ENCODE measurements around the gene DCLRE1A. TPM values are rescaled to one million over a fixed set of nuclear protein-coding genes. Genes with fewer than 3 reads are reported as not detected.

Gene DCLRE1A
- total and polyA plus RNA-seq, 5 donors from 2014 or later, result 4.4 to 9.1 (median 6.0) TPM

DNA sequence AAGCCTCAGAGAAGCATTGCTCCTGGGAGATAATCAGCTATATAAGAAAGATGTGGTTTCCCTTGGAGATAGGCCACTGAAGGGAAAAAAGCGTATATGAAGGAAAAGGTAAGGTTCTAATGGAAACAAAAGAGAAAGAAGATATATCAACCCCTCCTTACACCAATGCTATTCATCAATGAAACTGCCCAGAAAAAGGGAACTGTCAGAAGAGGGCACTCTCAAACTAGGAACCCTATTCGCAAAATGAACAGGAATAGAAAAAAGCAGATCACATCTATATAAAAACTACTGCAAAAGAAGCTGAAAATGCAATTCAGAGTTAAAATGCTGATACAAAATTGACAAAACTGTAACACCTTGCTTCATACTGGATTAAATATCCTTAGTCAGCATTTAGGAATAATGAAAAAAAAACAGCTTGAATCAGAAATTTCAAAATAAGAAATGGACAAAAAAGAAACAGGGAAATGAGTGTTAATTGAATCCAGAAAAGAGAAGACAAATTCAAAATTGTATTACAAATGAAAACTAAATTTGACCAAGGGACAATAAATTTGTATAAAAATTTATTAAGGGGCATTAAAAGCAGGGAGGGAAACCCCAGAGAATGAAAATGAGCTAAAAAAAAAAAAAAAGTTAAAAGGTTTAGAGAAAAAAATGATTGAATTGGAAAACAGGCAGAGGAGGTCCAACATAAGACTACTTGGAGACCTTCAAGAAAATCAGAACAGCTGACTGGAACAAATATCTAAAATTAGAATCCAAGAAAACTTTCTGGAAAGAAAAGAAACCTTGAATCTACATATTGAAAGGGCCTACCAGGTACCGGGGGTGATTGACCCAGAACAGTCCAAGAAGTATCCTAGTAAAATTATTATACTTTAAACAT lies 18.5 kb upstream of the DCLRE1A start:
- Histone ChIP-seq H3K9me3 (ENCODE audit: control insufficient read depth in 2 of 2, low read length in 2 of 2) (peaks cover 0 to 12% of the 10 kb centered on the region in 2 experiments), H3K4me1 (ENCODE audit: control insufficient read depth, insufficient read depth, low read length, poor library complexity, severe bottlenecking) (no peaks in the 10 kb centered on the region), H3K27me3 (ENCODE audit: control insufficient read depth, insufficient read depth, low read length) (no peaks in the 10 kb centered on the region), H3K27ac (ENCODE audit: insufficient read depth, low read length, poor library complexity, severe bottlenecking) (no peak overlapping the region), H3K4me3 (ENCODE audit: low read depth, low read length) (no peak overlapping the region), H3K36me3 (ENCODE audit: control insufficient read depth, insufficient read depth, low read length) (peaks cover 15% of the 10 kb centered on the region)
- ATAC-seq (ENCODE audit: low read depth in 2 of 2), result no peak
- H3K9me3 Mint-ChIP-seq, result peaks cover 0 to 9% (median 5%) of the 10 kb centered on the region in 7 donors
- DNase-seq, result no peak
- peaks cover 26% of the 10 kb centered on the region for H3K36me3 Mint-ChIP-seq
- H3K4me1 Mint-ChIP-seq, result peaks cover 13 to 37% (median 25%) of the 10 kb centered on the region in 4 donors
- no peak overlapping the region for H3K27ac Mint-ChIP-seq
- no peak overlapping the region for H3K4me3 Mint-ChIP-seq
- no peaks in the 10 kb centered on the region for H3K27me3 Mint-ChIP-seq

DNA sequence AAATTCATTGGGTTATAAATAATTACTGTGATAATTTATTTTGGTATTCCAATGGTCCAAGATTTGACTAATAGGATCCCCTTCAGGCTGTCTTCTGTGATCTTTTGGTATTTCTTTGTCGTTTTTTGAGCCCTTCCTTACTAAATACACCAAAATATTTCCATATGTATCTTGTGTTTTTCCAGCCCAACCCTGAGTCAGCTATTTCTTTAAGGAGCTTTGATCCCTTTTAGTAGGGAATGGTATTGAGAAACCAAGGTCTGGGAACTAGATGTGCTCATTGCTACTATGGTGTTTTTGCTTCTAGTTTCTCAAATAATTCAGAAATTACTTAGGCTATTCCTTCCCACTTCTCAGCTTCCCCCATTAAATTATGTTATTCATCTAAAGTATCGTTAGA lies 15.9 kb upstream of the DCLRE1A start:
- H3K36me3 ChIP-seq (ENCODE audit: control insufficient read depth, insufficient read depth, low read length), result peaks cover 8% of the 10 kb centered on the region
- DNase-seq, result no peak
- Mint-ChIP-seq H3K4me1 (peaks cover 15 to 32% (median 21%) of the 10 kb centered on the region in 4 donors), H3K36me3 (peaks cover 23% of the 10 kb centered on the region), H3K4me3 (peak overlapping the region in 1 of 4 donors; percentile 3), H3K9me3 (peaks cover 0 to 9% (median 2%) of the 10 kb centered on the region in 7 donors), H3K27me3 (no peaks in the 10 kb centered on the region), H3K27ac (no peak overlapping the region)
- H3K9me3 ChIP-seq (ENCODE audit: control insufficient read depth in 2 of 2, low read length in 2 of 2), result peaks cover 0 to 12% of the 10 kb centered on the region in 2 experiments
- no peaks in the 10 kb centered on the region for H3K27me3 ChIP-seq (ENCODE audit: control insufficient read depth, insufficient read depth, low read length)
- no peak overlapping the region for H3K4me3 ChIP-seq (ENCODE audit: low read depth, low read length)
- ATAC-seq (ENCODE audit: low read depth in 2 of 2), result no peak
- no peaks in the 10 kb centered on the region for H3K4me1 ChIP-seq (ENCODE audit: control insufficient read depth, insufficient read depth, low read length, poor library complexity, severe bottlenecking)
- H3K27ac ChIP-seq (ENCODE audit: insufficient read depth, low read length, poor library complexity, severe bottlenecking), result no peak overlapping the region

DNA sequence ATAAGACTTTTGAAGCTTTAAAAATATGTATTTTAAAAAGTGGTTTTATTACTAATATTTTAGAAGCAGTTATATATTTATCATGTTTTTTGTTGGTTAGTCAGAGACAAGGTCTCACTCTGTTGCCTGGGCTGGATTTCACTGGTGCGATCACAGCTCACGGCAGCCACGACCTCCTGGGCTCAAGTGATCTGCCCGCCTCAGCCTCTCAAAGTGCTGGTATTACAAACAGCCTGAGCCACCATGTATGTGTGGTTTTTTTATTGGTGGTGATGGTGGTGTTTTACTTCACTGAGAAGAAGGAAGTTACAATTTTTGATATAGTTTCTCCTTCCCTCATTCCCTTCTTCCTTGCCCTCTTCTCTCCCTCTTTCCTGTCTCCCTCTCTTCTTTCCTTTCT lies 14.0 kb upstream of the DCLRE1A start:
- peaks cover 0 to 9% of the 10 kb centered on the region in 2 experiments for H3K9me3 ChIP-seq (ENCODE audit: control insufficient read depth in 2 of 2, low read length in 2 of 2)
- ATAC-seq (ENCODE audit: low read depth in 2 of 2) (no peak), DNase-seq (no peak)
- Mint-ChIP-seq H3K4me1 (peaks cover 6 to 25% (median 15%) of the 10 kb centered on the region in 4 donors), H3K9me3 (peaks cover 0 to 9% (median 0%) of the 10 kb centered on the region in 7 donors), H3K4me3 (no peak overlapping the region), H3K27me3 (no peaks in the 10 kb centered on the region), H3K27ac (peak overlapping the region in 1 of 3 donors; percentile 25), H3K36me3 (peaks cover 33% of the 10 kb centered on the region)
- no peaks in the 10 kb centered on the region for H3K27me3 ChIP-seq (ENCODE audit: control insufficient read depth, insufficient read depth, low read length)
- no peak overlapping the region for H3K4me3 ChIP-seq (ENCODE audit: low read depth, low read length)
- H3K36me3 ChIP-seq (ENCODE audit: control insufficient read depth, insufficient read depth, low read length), result peaks cover 15% of the 10 kb centered on the region
- H3K27ac ChIP-seq (ENCODE audit: insufficient read depth, low read length, poor library complexity, severe bottlenecking), result no peak overlapping the region
- H3K4me1 ChIP-seq (ENCODE audit: control insufficient read depth, insufficient read depth, low read length, poor library complexity, severe bottlenecking), result no peaks in the 10 kb centered on the region

DNA sequence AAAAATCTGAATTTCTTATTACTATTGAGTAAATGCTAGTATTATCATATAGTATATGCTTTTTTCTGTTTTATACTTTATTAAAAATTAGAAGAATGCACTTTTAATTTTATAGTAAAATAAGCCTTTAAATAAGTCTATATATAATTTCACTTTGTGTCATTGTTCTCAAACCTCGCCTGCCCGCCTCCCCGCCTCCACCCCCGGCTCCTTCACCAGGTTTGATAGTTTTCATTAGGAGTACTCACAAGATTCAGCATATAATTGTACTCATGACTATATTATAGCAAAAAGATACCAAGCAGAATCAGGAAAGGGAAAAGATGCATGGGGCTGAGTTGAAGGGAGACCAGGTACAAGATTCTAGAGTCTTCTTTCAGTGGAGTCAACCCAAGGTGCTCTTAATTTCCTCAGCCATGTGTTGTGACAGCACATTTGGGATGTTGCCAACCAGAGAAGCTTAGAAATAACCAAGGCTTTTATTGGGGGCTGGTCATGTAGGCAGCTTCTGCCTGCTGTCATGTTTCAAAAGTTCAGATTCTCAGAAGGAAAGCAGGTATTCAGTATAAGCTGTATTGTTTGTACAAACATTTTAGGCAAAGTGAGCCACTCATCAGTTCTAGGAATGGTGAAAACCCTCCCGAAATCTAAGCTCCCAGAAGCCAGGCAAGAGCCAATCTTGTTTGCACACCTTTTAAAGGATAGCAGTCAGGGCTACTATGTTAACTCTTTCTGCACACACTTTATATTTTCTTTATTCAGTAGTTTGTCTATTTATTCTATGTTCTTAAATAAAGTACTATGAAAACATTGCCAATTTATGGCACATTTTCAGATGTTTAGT lies 12.9 kb upstream of the DCLRE1A start:
- Mint-ChIP-seq H3K27ac (no peak overlapping the region), H3K4me3 (no peak overlapping the region), H3K4me1 (peaks cover 6 to 25% (median 15%) of the 10 kb centered on the region in 4 donors), H3K9me3 (peaks cover 0 to 3% (median 1%) of the 10 kb centered on the region in 7 donors), H3K27me3 (no peaks in the 10 kb centered on the region), H3K36me3 (peaks cover 30% of the 10 kb centered on the region)
- DNase-seq, result no peak
- Histone ChIP-seq H3K4me1 (ENCODE audit: control insufficient read depth, insufficient read depth, low read length, poor library complexity, severe bottlenecking) (no peaks in the 10 kb centered on the region), H3K27ac (ENCODE audit: insufficient read depth, low read length, poor library complexity, severe bottlenecking) (no peak overlapping the region), H3K4me3 (ENCODE audit: low read depth, low read length) (no peak overlapping the region), H3K27me3 (ENCODE audit: control insufficient read depth, insufficient read depth, low read length) (no peaks in the 10 kb centered on the region), H3K36me3 (ENCODE audit: control insufficient read depth, insufficient read depth, low read length) (peaks cover 9% of the 10 kb centered on the region), H3K9me3 (ENCODE audit: control insufficient read depth in 2 of 2, low read length in 2 of 2) (no peaks in the 10 kb centered on the region)
- ATAC-seq (ENCODE audit: low read depth in 2 of 2), result no peak

DNA sequence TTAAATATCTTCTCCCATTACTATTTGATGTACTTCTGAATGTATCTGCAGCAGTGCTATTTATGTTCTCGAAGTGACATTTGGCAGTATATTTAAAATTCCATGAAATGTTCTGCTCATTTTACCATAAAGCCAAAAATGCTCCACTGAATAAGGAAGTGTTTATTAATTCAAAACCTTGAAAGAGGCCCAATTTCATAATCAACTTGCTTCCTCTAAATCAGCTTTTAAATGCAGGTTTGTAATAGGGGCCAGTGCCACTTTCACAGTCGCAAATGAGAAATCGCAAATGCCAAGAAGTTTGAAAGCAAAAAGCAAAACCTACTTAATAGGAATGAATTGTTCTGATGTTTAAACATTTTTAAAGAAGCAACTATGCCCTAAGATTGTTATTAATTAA lies 12.0 kb upstream of the DCLRE1A start:
- H3K27ac Mint-ChIP-seq, result no peak overlapping the region
- Histone ChIP-seq H3K27me3 (ENCODE audit: control insufficient read depth, insufficient read depth, low read length) (no peaks in the 10 kb centered on the region), H3K9me3 (ENCODE audit: control insufficient read depth in 2 of 2, low read length in 2 of 2) (no peaks in the 10 kb centered on the region), H3K4me1 (ENCODE audit: control insufficient read depth, insufficient read depth, low read length, poor library complexity, severe bottlenecking) (no peaks in the 10 kb centered on the region), H3K4me3 (ENCODE audit: low read depth, low read length) (no peak overlapping the region), H3K27ac (ENCODE audit: insufficient read depth, low read length, poor library complexity, severe bottlenecking) (no peak overlapping the region), H3K36me3 (ENCODE audit: control insufficient read depth, insufficient read depth, low read length) (peaks cover 17% of the 10 kb centered on the region)
- no peaks in the 10 kb centered on the region for H3K27me3 Mint-ChIP-seq
- peaks cover 6 to 25% (median 17%) of the 10 kb centered on the region in 4 donors for H3K4me1 Mint-ChIP-seq
- H3K4me3 Mint-ChIP-seq, result no peak overlapping the region
- no peak for DNase-seq
- no peak for ATAC-seq (ENCODE audit: low read depth in 2 of 2)
- H3K36me3 Mint-ChIP-seq, result peaks cover 34% of the 10 kb centered on the region
- H3K9me3 Mint-ChIP-seq, result peaks cover 0 to 5% (median 0%) of the 10 kb centered on the region in 7 donors

DNA sequence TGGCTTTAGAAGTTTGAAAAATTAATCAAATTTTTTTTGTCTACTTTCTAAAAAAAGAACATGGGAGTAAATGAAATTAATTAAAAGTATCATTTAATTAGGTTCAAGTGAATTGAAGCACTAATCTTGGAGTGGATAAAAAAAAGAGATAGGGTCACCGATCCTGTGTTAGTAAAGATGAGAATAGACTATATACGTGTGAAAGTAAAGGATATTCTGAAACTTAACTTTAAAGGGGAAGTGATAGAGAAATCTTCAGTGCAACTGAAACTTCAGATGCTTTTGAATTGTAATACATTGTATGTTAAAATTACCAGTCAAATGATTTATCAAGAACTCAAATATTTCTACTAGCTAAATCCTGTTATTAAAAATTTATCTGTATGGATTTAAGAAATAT lies 5.4 kb upstream of the DCLRE1A start:
- Histone ChIP-seq H3K4me3 (ENCODE audit: low read depth, low read length) (no peak overlapping the region), H3K27ac (ENCODE audit: insufficient read depth, low read length, poor library complexity, severe bottlenecking) (no peak overlapping the region)
- no peak overlapping the region for H3K4me3 Mint-ChIP-seq

DNA sequence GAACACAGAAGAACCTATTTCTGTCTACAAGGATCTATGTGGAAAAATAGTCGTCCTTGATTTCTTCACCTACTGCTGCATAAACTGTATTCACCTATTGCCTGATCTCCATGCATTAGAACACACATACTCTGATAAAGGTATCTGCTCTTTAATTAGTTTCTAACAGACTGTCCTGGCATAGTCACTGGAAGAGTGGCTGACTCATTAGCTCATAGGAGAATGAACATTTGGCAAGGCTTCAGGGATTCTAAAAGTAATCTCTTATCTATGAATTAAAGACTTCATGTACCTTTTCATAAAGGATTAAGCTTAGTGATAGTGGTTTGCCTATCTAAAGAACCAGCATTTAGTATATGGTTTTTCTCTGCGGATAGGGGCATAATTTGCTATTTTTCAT lies 4.7 kb upstream of the DCLRE1A start:
- Histone ChIP-seq H3K27ac (ENCODE audit: insufficient read depth, low read length, poor library complexity, severe bottlenecking) (no peak overlapping the region), H3K36me3 (ENCODE audit: control insufficient read depth, insufficient read depth, low read length) (peaks cover 30% of the 10 kb centered on the region), H3K4me1 (ENCODE audit: control insufficient read depth, insufficient read depth, low read length, poor library complexity, severe bottlenecking) (peaks cover 23% of the 10 kb centered on the region), H3K9me3 (ENCODE audit: control insufficient read depth in 2 of 2, low read length in 2 of 2) (no peaks in the 10 kb centered on the region), H3K27me3 (ENCODE audit: control insufficient read depth, insufficient read depth, low read length) (no peaks in the 10 kb centered on the region), H3K4me3 (ENCODE audit: low read depth, low read length) (no peak overlapping the region)
- no peaks in the 10 kb centered on the region for H3K27me3 Mint-ChIP-seq
- peaks cover 0 to 7% (median 1%) of the 10 kb centered on the region in 7 donors for H3K9me3 Mint-ChIP-seq
- no peak for ATAC-seq (ENCODE audit: low read depth in 2 of 2)
- H3K27ac Mint-ChIP-seq, result peak overlapping the region in 1 of 3 donors; percentile 43
- H3K36me3 Mint-ChIP-seq, result peaks cover 34% of the 10 kb centered on the region
- H3K4me3 Mint-ChIP-seq, result peak overlapping the region in 2 of 4 donors; percentile 12 to 97
- H3K4me1 Mint-ChIP-seq, result peaks cover 23 to 42% (median 27%) of the 10 kb centered on the region in 4 donors
- DNase-seq, result no peak

More for the DNA sequence above, 5.4 kb upstream of the DCLRE1A start:
- ATAC-seq (ENCODE audit: low read depth in 2 of 2), result no peak
- peaks cover 20% of the 10 kb centered on the region for H3K4me1 ChIP-seq (ENCODE audit: control insufficient read depth, insufficient read depth, low read length, poor library complexity, severe bottlenecking)
- no peaks in the 10 kb centered on the region for H3K27me3 ChIP-seq (ENCODE audit: control insufficient read depth, insufficient read depth, low read length)
- H3K36me3 Mint-ChIP-seq, result peaks cover 39% of the 10 kb centered on the region
- no peak overlapping the region for H3K27ac Mint-ChIP-seq
- peaks cover 21 to 34% (median 27%) of the 10 kb centered on the region in 4 donors for H3K4me1 Mint-ChIP-seq
- no peaks in the 10 kb centered on the region for H3K9me3 ChIP-seq (ENCODE audit: control insufficient read depth in 2 of 2, low read length in 2 of 2)
- no peak for DNase-seq
- H3K36me3 ChIP-seq (ENCODE audit: control insufficient read depth, insufficient read depth, low read length), result peaks cover 36% of the 10 kb centered on the region
- no peaks in the 10 kb centered on the region for H3K27me3 Mint-ChIP-seq
- peaks cover 0 to 7% (median 1%) of the 10 kb centered on the region in 7 donors for H3K9me3 Mint-ChIP-seq

Measured in CD4-positive, CD25-positive, alpha-beta regulatory T cell (primary cell).